Measurements from ENCODE around the gene TSHZ2.

The TSHZ2 gene

DNA sequence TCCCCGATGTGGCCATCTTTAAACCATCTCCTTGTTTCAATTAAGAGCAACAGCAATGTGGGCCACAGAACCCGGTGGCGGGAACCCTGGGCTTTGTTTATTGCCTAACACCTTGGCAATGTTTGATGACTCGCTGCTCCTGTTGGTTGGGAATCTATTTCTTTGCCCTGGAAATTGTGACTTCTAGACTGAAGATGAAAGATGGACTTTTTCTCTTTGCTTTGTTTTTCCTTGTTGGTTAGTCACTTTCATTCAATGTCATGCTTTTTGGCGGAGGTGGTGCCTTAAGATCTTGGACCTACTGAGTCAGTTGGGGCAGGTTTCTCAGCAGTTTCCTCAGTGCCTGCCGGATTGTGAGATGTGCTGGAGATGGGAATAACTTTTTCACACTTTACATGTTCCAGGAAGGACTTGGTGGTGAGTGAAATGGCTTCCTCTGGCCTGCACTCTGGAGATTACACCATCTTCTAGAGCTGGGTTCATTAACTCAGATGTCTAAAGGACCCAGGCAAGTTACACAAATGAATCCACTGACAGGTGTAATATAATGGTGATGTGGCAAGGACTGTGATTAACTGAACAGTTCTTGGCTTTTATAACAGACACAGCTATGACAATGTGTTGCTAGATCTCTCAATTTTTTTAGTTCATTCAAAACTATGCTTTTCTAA, 56.3 kb downstream of the TSHZ2 start:
- Histone ChIP-seq H2AFZ (ENCODE audit: low read depth) (no peak overlapping the region), H3K79me2 (ENCODE audit: insufficient read depth, low read depth) (no peaks in the 10 kb centered on the region), H3K27me3 (ENCODE audit: insufficient read depth, low read depth) (no peaks in the 10 kb centered on the region), H4K20me1 (ENCODE audit: insufficient read depth) (no peaks in the 10 kb centered on the region), H3K27ac (no peak overlapping the region), H3K4me3 (IDR thresholded peaks at IDR 0.05; ENCODE audit: insufficient read depth, low read depth, low read length) (no peak overlapping the region), H3K4me1 (ENCODE audit: low read depth, poor library complexity, severe bottlenecking) (no peaks in the 10 kb centered on the region), H3K4me2 (no peak overlapping the region), H3K9ac (no peak overlapping the region), H3K36me3 (ENCODE audit: insufficient read depth) (no peaks in the 10 kb centered on the region)
- TF ChIP-seq, protein P1, sequence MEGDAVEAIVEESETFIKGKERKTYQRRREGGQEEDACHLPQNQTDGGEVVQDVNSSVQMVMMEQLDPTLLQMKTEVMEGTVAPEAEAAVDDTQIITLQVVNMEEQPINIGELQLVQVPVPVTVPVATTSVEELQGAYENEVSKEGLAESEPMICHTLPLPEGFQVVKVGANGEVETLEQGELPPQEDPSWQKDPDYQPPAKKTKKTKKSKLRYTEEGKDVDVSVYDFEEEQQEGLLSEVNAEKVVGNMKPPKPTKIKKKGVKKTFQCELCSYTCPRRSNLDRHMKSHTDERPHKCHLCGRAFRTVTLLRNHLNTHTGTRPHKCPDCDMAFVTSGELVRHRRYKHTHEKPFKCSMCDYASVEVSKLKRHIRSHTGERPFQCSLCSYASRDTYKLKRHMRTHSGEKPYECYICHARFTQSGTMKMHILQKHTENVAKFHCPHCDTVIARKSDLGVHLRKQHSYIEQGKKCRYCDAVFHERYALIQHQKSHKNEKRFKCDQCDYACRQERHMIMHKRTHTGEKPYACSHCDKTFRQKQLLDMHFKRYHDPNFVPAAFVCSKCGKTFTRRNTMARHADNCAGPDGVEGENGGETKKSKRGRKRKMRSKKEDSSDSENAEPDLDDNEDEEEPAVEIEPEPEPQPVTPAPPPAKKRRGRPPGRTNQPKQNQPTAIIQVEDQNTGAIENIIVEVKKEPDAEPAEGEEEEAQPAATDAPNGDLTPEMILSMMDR (conservative IDR thresholded peaks at IDR 0.05; ENCODE audit: low read depth, low read length), result no peak

- no peaks in the 10 kb centered on the region for H4K20me1 ChIP-seq (ENCODE audit: insufficient read depth)
- H2AFZ ChIP-seq (ENCODE audit: low read depth), result no peak overlapping the region
- TF ChIP-seq, protein P1 (conservative IDR thresholded peaks at IDR 0.05; ENCODE audit: low read depth, low read length), result no peak
- H3K4me3 ChIP-seq (IDR thresholded peaks at IDR 0.05; ENCODE audit: insufficient read depth, low read depth, low read length), result no peak overlapping the region
- no peak overlapping the region for H3K4me2 ChIP-seq
- H3K27me3 ChIP-seq (ENCODE audit: insufficient read depth, low read depth), result no peaks in the 10 kb centered on the region
- no peaks in the 10 kb centered on the region for H3K36me3 ChIP-seq (ENCODE audit: insufficient read depth)
- H3K79me2 ChIP-seq (ENCODE audit: insufficient read depth, low read depth), result no peaks in the 10 kb centered on the region
- H3K9ac ChIP-seq, result no peak overlapping the region
- no peaks in the 10 kb centered on the region for H3K4me1 ChIP-seq (ENCODE audit: low read depth, poor library complexity, severe bottlenecking)
- H3K27ac ChIP-seq, result no peak overlapping the region
These were observed 57.9 kb downstream of the TSHZ2 start for GRCh38 chr20:53030061-53030460.

GRCh38 chr20:53032046-53032445, 59.9 kb downstream of the TSHZ2 start:
- H3K27ac ChIP-seq, result no peak overlapping the region
- H3K79me2 ChIP-seq (ENCODE audit: insufficient read depth, low read depth), result no peaks in the 10 kb centered on the region
- TF ChIP-seq, protein P1 (conservative IDR thresholded peaks at IDR 0.05; ENCODE audit: low read depth, low read length), result no peak
- H3K4me1 ChIP-seq (ENCODE audit: low read depth, poor library complexity, severe bottlenecking), result no peaks in the 10 kb centered on the region
- no peaks in the 10 kb centered on the region for H3K27me3 ChIP-seq (ENCODE audit: insufficient read depth, low read depth)
- H3K36me3 ChIP-seq (ENCODE audit: insufficient read depth), result no peaks in the 10 kb centered on the region
- no peak overlapping the region for H2AFZ ChIP-seq (ENCODE audit: low read depth)
- no peak overlapping the region for H3K4me3 ChIP-seq (IDR thresholded peaks at IDR 0.05; ENCODE audit: insufficient read depth, low read depth, low read length)
- H3K9ac ChIP-seq, result no peak overlapping the region
- H3K4me2 ChIP-seq, result no peak overlapping the region
- H4K20me1 ChIP-seq (ENCODE audit: insufficient read depth), result no peaks in the 10 kb centered on the region

- TF ChIP-seq, protein P1 (conservative IDR thresholded peaks at IDR 0.05; ENCODE audit: low read depth, low read length), result no peak
- H3K27ac ChIP-seq, result no peak overlapping the region
- H3K4me1 ChIP-seq (ENCODE audit: low read depth, poor library complexity, severe bottlenecking), result no peaks in the 10 kb centered on the region
- H3K27me3 ChIP-seq (ENCODE audit: insufficient read depth, low read depth), result no peaks in the 10 kb centered on the region
- H2AFZ ChIP-seq (ENCODE audit: low read depth), result no peak overlapping the region
- no peaks in the 10 kb centered on the region for H3K36me3 ChIP-seq (ENCODE audit: insufficient read depth)
- no peak overlapping the region for H3K9ac ChIP-seq
- no peak overlapping the region for H3K4me2 ChIP-seq
- H4K20me1 ChIP-seq (ENCODE audit: insufficient read depth), result no peaks in the 10 kb centered on the region
- H3K4me3 ChIP-seq (IDR thresholded peaks at IDR 0.05; ENCODE audit: insufficient read depth, low read depth, low read length), result no peak overlapping the region
- H3K79me2 ChIP-seq (ENCODE audit: insufficient read depth, low read depth), result no peaks in the 10 kb centered on the region
These were observed 60.3 kb downstream of the TSHZ2 start for GRCh38 chr20:53032478-53032932.
